Transverse colon (tissue), 4 donors: ENCODE measurements around the gene SMYD2. TPM values are rescaled to one million over a fixed set of nuclear protein-coding genes. Genes with fewer than 3 reads are reported as not detected.

ENCODE experiments used
- DNase-seq: peaks from one replicate; pipeline ENCODE4 v3.0.0-alpha.2; 2019
- H3K27ac ChIP-seq, 4 donors: fragments of 200-600 bp; sonication (generic); 2 replicates each; pipeline ENCODE4 v1.5.1; 2016 to 2018; ENCODE audit warnings: inconsistent platforms in 4 of 4
- H3K27me3 ChIP-seq: fragments of 200-600 bp; sonication (generic); 2 replicates; pipeline ENCODE4 v1.5.1; 2017; ENCODE audit warnings: inconsistent platforms
- H3K36me3 ChIP-seq, 4 donors: fragments of 200-600 bp; sonication (generic); 2 replicates each; pipeline ENCODE4 v1.5.1; 2017 to 2019; ENCODE audit warnings: inconsistent platforms in 4 of 4
- H3K4me1 ChIP-seq, 4 donors: fragments of 200-600 bp; sonication (generic); 2 replicates each; pipeline ENCODE4 v1.5.1; 2017 to 2020; ENCODE audit warnings: inconsistent platforms in 4 of 4
- H3K4me3 ChIP-seq, 4 donors: fragments of 200-600 bp; sonication (generic); 1 replicate in 1 of 4; 2 replicates in 3 of 4; pipeline versions ENCODE4 v1.5.1 to v1.6.1; 2017 to 2019; ENCODE audit warnings: inconsistent platforms in 4 of 4
- H3K9me3 ChIP-seq, 2 donors: fragments of 200-600 bp; sonication (generic); 2 replicates each; pipeline ENCODE4 v1.5.1; 2017 to 2019; ENCODE audit warnings: inconsistent platforms in 2 of 2
- EP300 ChIP-seq: sonication (generic); formaldehyde crosslinking; IDR thresholded peaks from one replicate; pipeline ENCODE4 v1.6.1; 2017; ENCODE audit warnings: antibody characterized with exemption, low read depth
- POLR2A ChIP-seq: fragments of 450-650 bp; IDR thresholded peaks from one replicate; pipeline ENCODE4 v1.6.1; 2016; ENCODE audit warnings: antibody characterized with exemption, mild to moderate bottlenecking, moderate library complexity
- POLR2AphosphoS5 ChIP-seq, 3 donors: sonication (generic); formaldehyde crosslinking; IDR thresholded peaks; one replicate each; pipeline ENCODE4 v1.6.1; 2016; ENCODE audit warnings: antibody characterized with exemption in 3 of 3
- WGBS, 2 donors: methylation state at CpG; one replicate each; pipeline ENCODE4 v1.1.5; 2018; ENCODE audit warnings: low coverage in 1 of 2; 5-methylcytosine and 5-hydroxymethylcytosine counted together
- in situ Hi-C, 4 donors: fragments of 200-750 bp; cut with MboI; loops; one replicate each; pipeline versions ENCODE4 v1.15.0 to v1.15.1; 2017; ENCODE audit warnings: low sequenced_read_pairs in 3 of 4, low pct_ligation_motif_present in 1 of 4, low pct_unique_long_range_greater_than_20kb in 1 of 4
- intact Hi-C: fragments of 100-400 bp; cut with DNase I; formaldehyde crosslinking; loops from one replicate; pipeline ENCODE4 v1.15.1; 2023; ENCODE audit warnings: low total_unique reads
- total RNA-seq, 4 donors: library from RNA; depleted of rRNA; stranded (reverse); fragments of >200 nt; gene quantifications; one replicate each; pipeline ENCODE4 v1.1.0, GENCODE V29; 2016
- TF ChIP-seq, protein P1 (sequence below), 5 experiments: fragments of 200-600 bp in 3 of 5; fragments of 450-650 bp in 2 of 5; sonication (generic) in 3 of 5; IDR thresholded peaks; 1 replicate in 2 of 5; 2 replicates in 3 of 5; pipeline ENCODE4 v1.5.1; 2016 to 2017; ENCODE audit warnings: antibody characterized with exemption in 5 of 5, inconsistent platforms in 3 of 5, mild to moderate bottlenecking in 2 of 5, moderate library complexity in 1 of 5

SMYD2 gene
- total RNA-seq, 4 donors from 2014 or later, result 8.6 to 21.8 (median 20.9) TPM

DNA sequence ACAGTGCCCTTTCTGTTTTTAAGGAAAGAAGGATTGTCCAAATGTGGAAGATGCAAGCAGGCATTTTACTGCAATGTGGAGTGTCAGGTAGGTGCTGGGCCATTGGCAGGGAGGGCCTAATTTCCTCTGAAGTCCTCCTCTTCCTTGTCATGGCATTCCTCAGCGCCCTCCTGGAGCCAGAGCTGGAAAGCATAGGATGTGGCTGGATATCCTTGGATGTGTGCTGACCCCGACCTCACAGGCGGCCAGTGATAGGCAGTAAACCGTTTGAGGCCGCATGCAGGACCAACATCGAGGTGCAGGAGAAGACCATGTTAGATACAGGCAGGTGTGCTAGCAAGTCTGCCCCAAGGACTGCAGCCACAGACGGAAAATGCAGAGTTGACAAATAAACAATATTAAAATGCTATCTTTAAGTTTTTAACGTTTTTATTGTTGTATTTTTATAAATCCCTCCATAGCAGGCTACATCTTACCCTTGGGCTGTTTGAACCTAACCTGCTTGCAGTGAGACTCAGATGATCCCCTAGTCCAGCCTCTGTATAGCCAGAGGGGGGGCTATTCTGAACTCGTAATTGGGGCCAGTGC, 24.3 kb downstream of the SMYD2 start:
- no peak for DNase-seq
- WGBS, 2 donors, result 85 to 93% methylated on average over 9 of the region's 9 CpGs
- no peak overlapping the region for H3K4me3 ChIP-seq
- in situ Hi-C loops (no loop called here), intact Hi-C loops (no loop called here)
- no peaks in the 10 kb centered on the region for H3K4me1 ChIP-seq
- H3K27ac ChIP-seq, result no peak overlapping the region
- no peaks in the 10 kb centered on the region for H3K36me3 ChIP-seq
- no peaks in the 10 kb centered on the region for H3K9me3 ChIP-seq
- TF ChIP-seq, protein P1, sequence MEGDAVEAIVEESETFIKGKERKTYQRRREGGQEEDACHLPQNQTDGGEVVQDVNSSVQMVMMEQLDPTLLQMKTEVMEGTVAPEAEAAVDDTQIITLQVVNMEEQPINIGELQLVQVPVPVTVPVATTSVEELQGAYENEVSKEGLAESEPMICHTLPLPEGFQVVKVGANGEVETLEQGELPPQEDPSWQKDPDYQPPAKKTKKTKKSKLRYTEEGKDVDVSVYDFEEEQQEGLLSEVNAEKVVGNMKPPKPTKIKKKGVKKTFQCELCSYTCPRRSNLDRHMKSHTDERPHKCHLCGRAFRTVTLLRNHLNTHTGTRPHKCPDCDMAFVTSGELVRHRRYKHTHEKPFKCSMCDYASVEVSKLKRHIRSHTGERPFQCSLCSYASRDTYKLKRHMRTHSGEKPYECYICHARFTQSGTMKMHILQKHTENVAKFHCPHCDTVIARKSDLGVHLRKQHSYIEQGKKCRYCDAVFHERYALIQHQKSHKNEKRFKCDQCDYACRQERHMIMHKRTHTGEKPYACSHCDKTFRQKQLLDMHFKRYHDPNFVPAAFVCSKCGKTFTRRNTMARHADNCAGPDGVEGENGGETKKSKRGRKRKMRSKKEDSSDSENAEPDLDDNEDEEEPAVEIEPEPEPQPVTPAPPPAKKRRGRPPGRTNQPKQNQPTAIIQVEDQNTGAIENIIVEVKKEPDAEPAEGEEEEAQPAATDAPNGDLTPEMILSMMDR (IDR thresholded peaks at IDR 0.05), result no peak
- no peak for TF ChIP-seq POLR2A
- TF ChIP-seq POLR2AphosphoS5 (IDR thresholded peaks at IDR 0.05), result no peak
- TF ChIP-seq EP300, result no peak
- H3K27me3 ChIP-seq, result no peaks in the 10 kb centered on the region

DNA sequence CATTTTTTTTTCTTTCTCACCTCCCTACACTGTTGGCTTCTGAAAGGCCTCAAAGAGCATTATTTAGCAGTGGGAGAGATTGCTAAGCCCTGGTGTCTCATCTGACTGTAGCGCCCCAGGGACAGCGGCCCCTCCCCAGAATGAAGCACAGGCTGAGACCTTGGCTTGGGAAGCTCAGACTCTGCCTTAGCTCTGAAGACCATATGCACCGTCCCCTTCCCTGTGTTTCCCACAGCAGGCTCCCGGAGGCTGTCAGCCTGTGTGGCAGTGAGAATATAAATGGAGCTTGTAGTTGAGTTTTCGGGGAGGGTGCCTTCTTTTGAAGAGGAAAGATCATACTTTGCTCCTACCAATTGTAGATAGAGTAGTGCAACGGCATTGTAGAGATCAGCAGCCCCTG, 25.3 kb downstream of the SMYD2 start:
- Histone ChIP-seq H3K4me1 (no peaks in the 10 kb centered on the region), H3K27me3 (no peaks in the 10 kb centered on the region), H3K4me3 (no peak overlapping the region), H3K9me3 (no peaks in the 10 kb centered on the region), H3K27ac (no peak overlapping the region), H3K36me3 (no peaks in the 10 kb centered on the region)
- intact Hi-C loops, result no loop called here
- WGBS, 2 donors, result 90% methylated on average over 6 of the region's 6 CpGs; no CpG with 5 or more reads in 1 of the 2 donors
- no peak for TF ChIP-seq EP300
- no peak for TF ChIP-seq POLR2AphosphoS5 (IDR thresholded peaks at IDR 0.05)
- TF ChIP-seq, protein P1 (IDR thresholded peaks at IDR 0.05), result no peak
- TF ChIP-seq POLR2A, result no peak
- DNase-seq, result no peak
- in situ Hi-C loops, result no loop called here

DNA sequence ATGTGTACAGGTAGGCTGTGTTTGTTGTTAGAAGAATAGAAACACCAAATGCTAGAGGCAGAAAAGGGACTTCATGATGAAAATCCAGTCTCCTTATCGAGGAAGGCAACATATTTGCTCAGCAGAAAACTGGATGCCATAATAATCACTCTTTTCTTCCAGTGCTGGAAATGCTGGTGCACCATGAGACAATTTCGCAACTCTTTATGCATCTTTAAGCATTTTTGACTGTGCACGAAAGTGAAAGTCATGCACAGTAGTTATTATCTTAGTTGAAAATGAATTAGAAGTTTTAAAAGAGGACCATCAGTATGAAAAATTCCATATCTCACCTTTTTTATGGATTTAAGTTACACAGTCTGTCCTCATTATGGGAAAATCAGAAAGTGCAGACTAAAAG, 29.1 kb downstream of the SMYD2 start:
- in situ Hi-C loops (no loop called here), intact Hi-C loops (no loop called here)
- H3K36me3 ChIP-seq, result no peaks in the 10 kb centered on the region
- H3K4me1 ChIP-seq, result no peaks in the 10 kb centered on the region
- H3K27me3 ChIP-seq, result no peaks in the 10 kb centered on the region
- no peak for DNase-seq
- WGBS, 2 donors, result 68 to 71% methylated on average over 3 of the region's 3 CpGs
- H3K4me3 ChIP-seq, result no peak overlapping the region
- H3K9me3 ChIP-seq, result no peaks in the 10 kb centered on the region
- H3K27ac ChIP-seq, result no peak overlapping the region
- TF ChIP-seq POLR2A, result no peak
- no peak for TF ChIP-seq EP300
- TF ChIP-seq, protein P1 (IDR thresholded peaks at IDR 0.05), result no peak
- TF ChIP-seq POLR2AphosphoS5 (IDR thresholded peaks at IDR 0.05), result no peak

DNA sequence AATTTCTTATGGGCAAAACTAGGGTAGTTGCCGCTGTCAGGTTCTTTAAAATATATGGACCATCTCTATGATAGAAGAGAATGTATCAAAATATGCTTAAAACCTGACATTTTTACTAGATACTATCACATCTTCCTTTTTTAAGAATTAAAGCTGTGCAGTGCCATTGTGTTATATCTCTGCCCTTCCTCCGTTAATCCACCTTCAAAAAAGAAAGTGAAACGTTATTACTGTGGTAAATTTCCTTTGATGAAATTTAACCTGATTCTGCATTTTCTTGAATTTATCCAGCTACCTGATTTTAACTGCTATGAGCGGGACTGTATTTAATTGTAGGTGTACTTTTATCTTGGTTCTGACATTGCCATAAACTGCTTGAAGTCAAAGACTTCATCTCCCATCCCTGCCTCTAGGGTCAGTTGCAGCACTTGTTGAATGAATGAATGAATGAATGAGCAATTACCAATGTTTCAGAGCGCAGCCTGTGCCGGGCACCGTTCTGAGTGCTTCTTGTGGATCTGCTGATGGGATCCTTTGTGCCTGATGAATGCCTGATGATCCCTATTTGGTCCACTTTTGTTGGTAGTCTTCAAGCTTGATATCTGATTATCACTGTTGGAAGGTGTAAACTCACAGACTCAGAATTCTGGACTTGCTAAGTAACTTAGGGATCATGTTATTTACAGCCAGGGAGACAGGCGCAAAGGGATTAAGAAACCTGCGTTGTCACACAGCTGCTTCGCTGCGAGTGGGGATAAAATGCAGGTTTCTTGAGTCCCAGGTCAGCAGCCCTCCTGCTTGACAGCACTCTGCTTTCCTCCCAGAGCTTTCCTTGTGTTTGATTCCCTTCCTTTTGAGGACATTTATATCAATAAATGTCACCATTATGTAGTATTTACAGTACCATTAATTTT, 30.1 kb downstream of the SMYD2 start:
- Histone ChIP-seq H3K4me3 (no peak overlapping the region), H3K27ac (no peak overlapping the region), H3K36me3 (no peaks in the 10 kb centered on the region), H3K9me3 (no peaks in the 10 kb centered on the region), H3K4me1 (no peaks in the 10 kb centered on the region), H3K27me3 (no peaks in the 10 kb centered on the region)
- DNase-seq, result no peak
- TF ChIP-seq EP300 (no peak), POLR2AphosphoS5 (IDR thresholded peaks at IDR 0.05) (no peak), POLR2A (no peak)
- TF ChIP-seq, protein P1 (IDR thresholded peaks at IDR 0.05), result no peak
- in situ Hi-C loops, result no loop called here
- WGBS, 2 donors, result 79 to 83% methylated on average over 8 to 11 of the region's 11 CpGs
- intact Hi-C loops, result no loop called here
